HepG2 (cell line): ENCODE data around the gene POLR2J. TPM values are rescaled to one million over a fixed set of nuclear protein-coding genes. Genes with fewer than 3 reads are reported as not detected.
A peak's percentile ranks its signal among the peaks of the same experiment; 100 is the strongest.

Source experiments
- ATAC-seq: fragments of 200-7000 bp; cut with Tn5 transposase; 3 replicates; pipeline ENCODE4 v1.9.1; 2020; ENCODE audit warnings: mild to moderate bottlenecking, moderate library complexity
- BruUV-seq: library from RNA; stranded (reverse); fragments of 400-500 nt; replicated peaks from 2 replicates; lab custom pipeline; 2021; lab: Mats Ljungman, UMichigan
- CTCF ChIA-PET: fragments of 300-600 bp; formaldehyde crosslinking; extraction: SDS; loops from one replicate; lab custom pipeline; 2021; ENCODE audit warnings: low total read pairs, inconsistent platforms, low intra/inter-chr PET ratio; lab: Yijun Ruan, JAX
- POLR2A ChIA-PET: fragments of 350-600 bp; sonication (Branson Sonifier 250); formaldehyde crosslinking; loops from one replicate; lab custom pipeline; 2020; ENCODE audit warnings: antibody characterized with exemption, inconsistent platforms; lab: Yijun Ruan, JAX
- DNase-seq: peaks from one replicate; pipeline ENCODE4 v3.0.0-alpha.2; 2015; ENCODE audit warnings: low spot score
- FAIRE-seq: peaks from 3 replicates; lab custom pipeline; 2011; peaks lifted over from hg19 to GRCh38; lab: Jason Lieb, UNC
- H2AFZ ChIP-seq: one replicate; pipeline ENCODE4 v1.6.1; 2011; ENCODE audit warnings: low read length, inconsistent platforms
- H3K27ac ChIP-seq: fragments of 300-600 bp; 3 replicates; pipeline ENCODE4 v1.8.0; 2011; ENCODE audit warnings: mixed run types, mild to moderate bottlenecking, mixed read lengths, low read length, inconsistent platforms; ENCODE audit not compliant: insufficient read depth; ENCODE audit errors: extremely low read length
- H3K27me3 ChIP-seq, 2 experiments: fragments of 200-600 bp in 1 of 2; 2 replicates in 1 of 2; 3 replicates in 1 of 2; pipeline versions ENCODE4 v1.6.0 to v1.8.0; 2011; ENCODE audit warnings: low read length in 2 of 2, mild to moderate bottlenecking in 2 of 2, moderate library complexity in 2 of 2, inconsistent platforms in 1 of 2; ENCODE audit not compliant: insufficient read depth in 2 of 2, control insufficient read depth in 1 of 2
- H3K36me3 ChIP-seq, 2 experiments: fragments of 200-600 bp in 1 of 2; replicated peaks in 1 of 2; 2 replicates in 1 of 2; 3 replicates in 1 of 2; pipeline versions ENCODE4 v1.5.1 to v1.8.0; 2011; ENCODE audit warnings: low read length in 2 of 2, inconsistent platforms in 1 of 2; ENCODE audit not compliant: insufficient read depth in 2 of 2, control insufficient read depth in 1 of 2
- H3K4me1 ChIP-seq: 2 replicates; pipeline ENCODE4 v1.5.1; 2012; ENCODE audit warnings: low read length, inconsistent platforms; ENCODE audit not compliant: insufficient read depth
- H3K4me2 ChIP-seq: 2 replicates; pipeline ENCODE4 v1.6.0; 2011; ENCODE audit warnings: low read depth, low read length, inconsistent platforms
- H3K4me3 ChIP-seq, 3 experiments: fragments of 200-600 bp in 1 of 3; sonication (generic), shearing (Covaris generic) in 1 of 3; replicated peaks in 1 of 3; 2 replicates each; pipeline ENCODE4 v1.5.1; 2011 to 2016; ENCODE audit warnings: low read length in 3 of 3, inconsistent platforms in 2 of 3, low read depth in 2 of 3, mild to moderate bottlenecking in 2 of 3, control low read depth in 1 of 3, mixed read lengths in 1 of 3; ENCODE audit not compliant: insufficient read depth in 1 of 3
- H3K79me2 ChIP-seq: one replicate; pipeline ENCODE4 v1.6.1; 2011; ENCODE audit warnings: low read length, inconsistent platforms; ENCODE audit not compliant: insufficient read depth
- H3K9ac ChIP-seq: 2 replicates; pipeline ENCODE4 v1.6.0; 2011; ENCODE audit warnings: mild to moderate bottlenecking, low read depth, low read length, inconsistent platforms; ENCODE audit not compliant: insufficient read depth
- H3K9me3 ChIP-seq: 2 replicates; pipeline ENCODE4 v1.5.1; 2012; ENCODE audit warnings: mild to moderate bottlenecking, low read length
- H4K20me1 ChIP-seq: 2 replicates; pipeline ENCODE4 v1.6.0; 2011; ENCODE audit warnings: inconsistent platforms, mild to moderate bottlenecking, low read length, moderate library complexity; ENCODE audit not compliant: insufficient read depth
- MAZ ChIP-seq, 2 experiments: sonication (generic) in 1 of 2; formaldehyde crosslinking in 1 of 2; IDR thresholded peaks; 2 replicates each; pipeline versions ENCODE4 v1.5.0 to v1.6.1; 2012 to 2020; ENCODE audit warnings: low read depth in 2 of 2, mild to moderate bottlenecking in 2 of 2, borderline replicate concordance in 1 of 2, improper control_type of control experiment in 1 of 2, low read length in 1 of 2, missing genetic modification reagents in 1 of 2, moderate library complexity in 1 of 2
- MXI1 ChIP-seq: IDR thresholded peaks from 3 replicates; pipeline ENCODE4 v1.6.1; 2012; ENCODE audit warnings: low read depth, low read length, inconsistent platforms, borderline replicate concordance
- REST ChIP-seq, 2 experiments: IDR thresholded peaks; 2 replicates each; pipeline ENCODE4 v1.6.1; 2011 to 2012; ENCODE audit warnings: low read length in 2 of 2, borderline replicate concordance in 1 of 2, low read depth in 1 of 2, mild to moderate bottlenecking in 1 of 2, moderate library complexity in 1 of 2
- SALL1 ChIP-seq: sonication (generic); formaldehyde crosslinking; IDR thresholded peaks from 2 replicates; pipeline ENCODE4 v1.8.0; 2022; ENCODE audit warnings: mild to moderate bottlenecking, missing genetic modification reagents
- SRSF1 ChIP-seq: fragments of 200-400 bp; formaldehyde crosslinking; optimal IDR thresholded peaks from 2 replicates; pipeline ENCODE3; 2017; ENCODE audit warnings: mild to moderate bottlenecking, low read depth, low read length, moderate library complexity
- TSC22D2 ChIP-seq: sonication (generic); formaldehyde crosslinking; IDR thresholded peaks from 2 replicates; pipeline ENCODE4 v1.5.1; 2020; ENCODE audit warnings: missing genetic modification reagents, mild to moderate bottlenecking, borderline replicate concordance
- ZBTB2 ChIP-seq: sonication (generic); formaldehyde crosslinking; IDR thresholded peaks from 2 replicates; pipeline ENCODE4 v1.8.0; 2022; ENCODE audit warnings: low read depth, missing genetic modification reagents
- ZNF383 ChIP-seq: sonication (generic); formaldehyde crosslinking; IDR thresholded peaks from 2 replicates; pipeline ENCODE4 v1.4.0; 2020; ENCODE audit warnings: missing genetic modification reagents, mild to moderate bottlenecking, borderline replicate concordance
- ZNF576 ChIP-seq: sonication (generic); formaldehyde crosslinking; IDR thresholded peaks from 2 replicates; pipeline ENCODE4 v1.4.0; 2020; ENCODE audit warnings: mild to moderate bottlenecking, missing genetic modification reagents
- WGBS: methylation state at CpG from one replicate; pipeline ENCODE4 v1.1.6; 2017; ENCODE audit warnings: low lambda C conversion rate; 5-methylcytosine and 5-hydroxymethylcytosine counted together
- in situ Hi-C: cut with HindIII; loops from 2 replicates; pipeline ENCODE4 v1.10.0; 2017; ENCODE audit warnings: low pct_unique_long_range_greater_than_20kb; ENCODE audit not compliant: extremely low pct_ligation_motif_present
- intact Hi-C: fragments of 100-400 bp; cut with micrococcal nuclease; formaldehyde crosslinking; loops from one replicate; pipeline ENCODE4 v1.10.0; 2022; ENCODE audit not compliant: unreplicated experiment
- polyA plus RNA-seq, 8 experiments: library from polyadenylated mRNA; depleted of rRNA in 3 of 8; stranded (reverse) in 7 of 8; unstranded in 1 of 8; fragments of >200 nt; fragmentation: Illumina TruSeq in 4 of 8; extraction: Trizol in 4 of 8; gene quantifications; 2 replicates each; pipeline versions ENCODE4 v1.2.1 to v1.2.3, GENCODE V29; 2011 to 2016; ENCODE audit warnings: low read depth in 4 of 8, missing spikeins in 1 of 8, mixed read lengths in 1 of 8; ENCODE audit not compliant: insufficient read depth in 1 of 8
- total RNA-seq, 5 experiments: library from RNA; depleted of rRNA; stranded (reverse); fragments of >200 nt; fragmentation: Illumina TruSeq; extraction: Trizol; gene quantifications; 2 replicates each; pipeline ENCODE4 v1.2.3, GENCODE V29; 2016; ENCODE audit warnings: low read depth in 1 of 5
- TF ChIP-seq, protein P1 (sequence below): sonication (generic); formaldehyde crosslinking; IDR thresholded peaks from 2 replicates; pipeline ENCODE4 v1.4.0; 2020; ENCODE audit warnings: missing genetic modification reagents

POLR2J gene
- total and polyA plus RNA-seq, 2 of the 13 experiments (the other 11 are each of a cell fraction or from before 2014, with no cell fraction given), result 41.2 to 71.4 TPM

GRCh38 chr7:102433219-102434038 is 45.3 kb downstream of the POLR2J start, which contains the start of gene ORAI2:
Gene ORAI2 (plus strand): TSS chr7:102433575. CDS start chr7:102438957, 5,382 bp downstream.
- WGBS, result 0% methylated on average over 1 of the region's 90 CpGs
- in situ Hi-C loops, result no loop called here
- H3K4me1 ChIP-seq, result peaks cover 35% of the 10 kb centered on the region
- H3K4me3 ChIP-seq, result peak within 1 kb of the TSS; percentile 71 to 81 (median 75)
- H3K36me3 ChIP-seq, result no peaks in the 10 kb centered on the region
- H3K79me2 ChIP-seq, result no peaks in the 10 kb centered on the region
- no peak for FAIRE-seq
- no peak within 1 kb of the TSS for H3K27ac ChIP-seq
- intact Hi-C loops, result no loop called here
- H3K4me2 ChIP-seq, result peak within 1 kb of the TSS; percentile 82
- no peak for DNase-seq
- ChIA-PET CTCF (no interaction called here), POLR2A (no interaction called here)
- H3K9ac ChIP-seq, result peak within 1 kb of the TSS; percentile 64; the same call in 1 of the 2 replicates
- no peaks in the 10 kb centered on the region for H4K20me1 ChIP-seq
- no peaks in the 10 kb centered on the region for H3K27me3 ChIP-seq
- H2AFZ ChIP-seq, result no peak within 1 kb of the TSS
- no TSS peak for BruUV-seq
- no peaks in the 10 kb centered on the region for H3K9me3 ChIP-seq
- ATAC-seq, result peak; percentile 25
- no peak for TF ChIP-seq ZNF576 (CRISPR knock-in tag)
- no peak for TF ChIP-seq ZNF383 (CRISPR knock-in tag)
- TF ChIP-seq SALL1 (CRISPR knock-in tag), result peak; percentile 42; the same call in 1 of the 2 replicates
- TF ChIP-seq, protein P1, sequence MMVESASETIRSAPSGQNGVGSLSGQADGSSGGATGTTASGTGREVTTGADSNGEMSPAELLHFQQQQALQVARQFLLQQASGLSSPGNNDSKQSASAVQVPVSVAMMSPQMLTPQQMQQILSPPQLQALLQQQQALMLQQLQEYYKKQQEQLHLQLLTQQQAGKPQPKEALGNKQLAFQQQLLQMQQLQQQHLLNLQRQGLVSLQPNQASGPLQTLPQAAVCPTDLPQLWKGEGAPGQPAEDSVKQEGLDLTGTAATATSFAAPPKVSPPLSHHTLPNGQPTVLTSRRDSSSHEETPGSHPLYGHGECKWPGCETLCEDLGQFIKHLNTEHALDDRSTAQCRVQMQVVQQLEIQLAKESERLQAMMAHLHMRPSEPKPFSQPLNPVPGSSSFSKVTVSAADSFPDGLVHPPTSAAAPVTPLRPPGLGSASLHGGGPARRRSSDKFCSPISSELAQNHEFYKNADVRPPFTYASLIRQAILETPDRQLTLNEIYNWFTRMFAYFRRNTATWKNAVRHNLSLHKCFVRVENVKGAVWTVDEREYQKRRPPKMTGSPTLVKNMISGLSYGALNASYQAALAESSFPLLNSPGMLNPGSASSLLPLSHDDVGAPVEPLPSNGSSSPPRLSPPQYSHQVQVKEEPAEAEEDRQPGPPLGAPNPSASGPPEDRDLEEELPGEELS (CRISPR knock-in tag), result no peak
- no peak for TF ChIP-seq TSC22D2
- TF ChIP-seq ZBTB2 (CRISPR knock-in tag), result peak; percentile 70
- no peak for TF ChIP-seq SRSF1
- no peak for TF ChIP-seq MAZ (IDR thresholded peaks at IDR 0.05; ENCODE audit: borderline replicate concordance, low read depth, low read length)
- TF ChIP-seq MAZ (CRISPR knock-in tag; IDR thresholded peaks at IDR 0.05; ENCODE audit: low read depth), result peak; percentile 45; the same call in 1 of the 2 replicates
- TF ChIP-seq MXI1, result peak; percentile 47; the same call in 1 of the 3 replicates
- no peak for TF ChIP-seq REST (IDR thresholded peaks at IDR 0.05; ENCODE audit: borderline replicate concordance in 1 of 2, low read depth in 1 of 2, low read length in 2 of 2)
